GM19240 (cell line): Measurements from ENCODE around the gene JMJD7.

Experiments used
- DNase-seq: peaks from one replicate; pipeline ENCODE4 v3.0.0; 2011; ENCODE audit warnings: low spot score; ENCODE audit not compliant: insufficient read length

JMJD7 gene

DNA sequence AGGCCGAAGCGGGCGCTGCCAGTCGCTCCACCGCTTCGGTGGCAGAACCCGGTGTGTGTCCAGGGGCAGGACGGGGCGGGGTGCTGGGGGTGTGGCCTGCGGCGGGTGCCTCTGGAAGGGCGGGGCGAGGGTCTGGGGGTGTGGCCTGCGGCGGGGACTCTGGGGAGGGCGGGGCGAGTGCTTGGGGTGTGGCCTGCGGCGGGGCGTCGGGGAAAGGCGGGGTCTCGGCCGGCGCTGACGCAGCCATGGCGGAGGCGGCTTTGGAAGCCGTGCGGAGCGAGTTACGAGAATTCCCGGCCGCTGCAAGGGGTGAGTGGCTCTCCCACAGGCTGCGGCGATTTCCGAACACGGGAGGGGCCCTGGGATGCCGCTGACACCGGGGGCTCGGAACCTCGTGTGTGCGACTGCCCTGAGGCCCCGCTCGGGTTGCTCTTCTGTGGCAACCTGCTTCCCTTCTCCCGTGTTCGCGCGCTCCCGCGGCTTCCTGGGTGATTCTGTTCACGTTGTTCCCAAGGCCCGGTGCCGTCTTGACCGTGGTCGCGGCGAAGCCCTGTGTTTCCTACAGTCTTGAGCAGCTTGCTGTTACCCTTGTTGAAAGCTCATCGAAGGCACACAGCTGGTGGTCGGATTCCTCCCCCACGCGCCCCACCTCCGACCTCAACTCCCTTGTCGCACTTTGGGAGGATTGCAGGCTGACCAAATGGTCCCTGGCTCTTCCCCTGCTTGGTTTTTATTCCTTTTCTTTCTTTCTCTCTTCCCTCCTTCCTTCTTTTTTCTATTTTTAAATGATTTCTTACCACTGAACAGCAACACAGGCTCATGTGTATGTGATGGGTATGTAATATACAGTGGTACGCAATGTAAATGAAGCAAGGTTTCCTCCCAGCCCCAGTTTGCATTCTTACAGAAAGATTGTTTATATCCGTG is at the start of gene JMJD7:
TSS of gene JMJD7 (plus strand) at position 213 of the 927 bp plus-strand sequence. CDS start at position 246, 33 bp downstream.
- peak; percentile 95 for DNase-seq

- DNase-seq: no peak
These were observed 49.4 kb upstream of the JMJD7 start for GRCh38 chr15:41778521-41778920.

- no peak for DNase-seq
These were observed 48.2 kb upstream of the JMJD7 start for GRCh38 chr15:41779662-41780157.

- no peak for DNase-seq
These were observed 47.6 kb upstream of the JMJD7 start for GRCh38 chr15:41780266-41780665.

GRCh38 chr15:41780727-41781126 is 47.2 kb upstream of the JMJD7 start:
- no peak for DNase-seq

GRCh38 chr15:41782371-41783282 is 45.3 kb upstream of the JMJD7 start:
- DNase-seq: no peak

- no peak for DNase-seq
These were observed 44.6 kb upstream of the JMJD7 start for GRCh38 chr15:41783296-41783695.

- DNase-seq: no peak
These were observed 39.6 kb upstream of the JMJD7 start for GRCh38 chr15:41788262-41788661.

DNA sequence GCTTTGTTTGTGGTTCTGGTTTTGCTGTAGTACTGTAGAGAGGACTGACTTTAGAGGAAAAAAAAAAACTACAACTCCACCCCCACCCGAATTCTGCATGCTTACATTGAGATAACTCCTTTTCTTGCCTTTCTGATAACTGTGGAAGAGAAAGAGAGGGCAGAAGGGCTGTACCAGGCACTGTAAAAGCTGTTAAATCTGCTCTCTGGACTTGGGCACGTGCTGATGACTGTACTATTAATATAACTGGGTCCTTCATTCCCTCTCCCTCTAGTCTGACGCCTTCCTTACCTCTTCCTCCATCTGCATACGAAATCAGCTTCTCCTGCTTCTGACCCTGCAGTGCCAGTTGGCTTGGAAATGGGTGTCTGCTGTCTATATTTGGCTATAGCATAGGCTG is 38.7 kb upstream of the JMJD7 start:
- DNase-seq: no peak

- no peak for DNase-seq
These were observed 38.2 kb upstream of the JMJD7 start for GRCh38 chr15:41789662-41790061.

- no peak for DNase-seq
These were observed 37.7 kb upstream of the JMJD7 start for GRCh38 chr15:41790169-41790568.

GRCh38 chr15:41790756-41791546 is 36.9 kb upstream of the JMJD7 start:
- DNase-seq: no peak

GRCh38 chr15:41791547-41791937 is 36.4 kb upstream of the JMJD7 start:
- DNase-seq: no peak

- no peak for DNase-seq
These were observed 35.8 kb upstream of the JMJD7 start for GRCh38 chr15:41792000-41792637.

- DNase-seq: no peak
These were observed 33.8 kb upstream of the JMJD7 start for GRCh38 chr15:41794081-41794480.

- DNase-seq: no peak
These were observed 31.7 kb upstream of the JMJD7 start for GRCh38 chr15:41795996-41796856.

GRCh38 chr15:41797201-41797944 is 30.5 kb upstream of the JMJD7 start:
- DNase-seq: no peak

DNA sequence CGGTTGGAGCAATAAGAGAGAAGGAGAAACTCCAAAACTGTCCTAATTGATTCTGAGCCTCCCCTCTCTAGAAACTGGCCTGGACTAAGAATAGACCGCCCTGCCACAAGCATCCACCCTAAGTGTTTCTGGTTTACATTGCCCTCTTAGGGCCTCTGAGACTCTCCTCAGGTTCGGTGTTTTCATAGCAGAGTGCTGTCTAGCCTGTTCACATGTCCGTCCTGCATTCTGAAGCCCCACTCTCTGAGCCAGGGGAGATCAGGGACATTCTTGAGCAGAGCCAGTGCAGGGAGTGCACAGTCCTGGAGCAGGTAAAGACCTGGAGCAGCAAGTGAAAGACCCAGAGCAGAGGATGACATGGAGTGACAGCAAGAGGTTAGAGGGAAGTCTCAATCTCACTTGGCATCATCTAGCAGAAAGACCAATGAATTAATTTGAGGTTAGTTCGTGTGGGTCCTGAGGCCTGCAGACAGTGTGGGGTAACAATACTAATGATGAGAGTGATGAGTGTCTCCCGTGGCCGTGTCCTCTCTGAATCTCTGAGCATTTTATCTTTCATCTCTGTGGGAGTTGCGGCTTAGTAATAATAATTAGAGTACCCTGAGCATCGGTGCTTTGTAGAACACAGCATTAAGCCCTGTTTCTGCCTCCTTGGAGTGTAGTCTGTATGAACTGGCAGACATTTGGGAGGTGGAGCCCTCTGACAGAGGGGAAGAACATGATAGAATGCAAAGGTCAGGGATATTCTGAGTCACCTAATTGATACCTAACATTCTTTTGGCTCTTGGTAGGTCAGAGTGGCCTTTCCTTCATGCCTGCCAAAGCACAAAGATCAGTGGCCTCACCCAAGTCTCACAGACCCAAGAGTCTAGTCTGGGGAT is 29.0 kb upstream of the JMJD7 start:
- DNase-seq: no peak
